Esophagus squamous epithelium (tissue), 5 donors: ENCODE data around the gene DUSP8. TPM values are rescaled to one million over a fixed set of nuclear protein-coding genes. Genes with fewer than 3 reads are reported as not detected.

ENCODE experiments used
- DNase-seq: peaks from one replicate; lab custom pipeline; 2025; lab: John Stamatoyannopoulos, UW
- H3K27ac ChIP-seq, 4 donors: fragments of 200-600 bp; sonication (generic); one replicate each; pipeline ENCODE4 v1.5.1; 2016 to 2019; ENCODE audit warnings: mild to moderate bottlenecking in 1 of 4
- H3K27me3 ChIP-seq, 4 donors: fragments of 200-600 bp; sonication (generic); 1 replicate in 3 of 4; 2 replicates in 1 of 4; pipeline versions ENCODE4 v1.5.1 to v1.6.0; 2017 to 2021; ENCODE audit warnings: antibody characterized with exemption in 1 of 4
- H3K36me3 ChIP-seq, 3 donors: fragments of 200-600 bp; sonication (generic); one replicate each; pipeline ENCODE4 v1.5.1; 2016 to 2019
- H3K4me1 ChIP-seq, 3 donors: fragments of 200-600 bp; sonication (generic); one replicate each; pipeline ENCODE4 v1.5.1; 2017 to 2019
- H3K4me3 ChIP-seq, 4 donors: fragments of 200-600 bp; sonication (generic); 1 replicate in 3 of 4; 2 replicates in 1 of 4; pipeline ENCODE4 v1.5.1; 2016 to 2019; ENCODE audit warnings: mild to moderate bottlenecking in 2 of 4, moderate library complexity in 1 of 4
- H3K9me3 ChIP-seq, 3 donors: fragments of 200-600 bp; sonication (generic); one replicate each; pipeline ENCODE4 v1.5.1; 2016 to 2019
- POLR2A ChIP-seq, 4 donors: fragments of 450-650 bp; IDR thresholded peaks; one replicate each; pipeline ENCODE4 v1.6.1; 2017; ENCODE audit warnings: antibody characterized with exemption in 4 of 4, mild to moderate bottlenecking in 4 of 4, moderate library complexity in 3 of 4
- WGBS, 2 donors: methylation state at CpG; one replicate each; pipeline ENCODE4 v1.1.5; 2018; 5-methylcytosine and 5-hydroxymethylcytosine counted together
- intact Hi-C: fragments of 100-400 bp; cut with DNase I; formaldehyde crosslinking; loops from one replicate; pipeline ENCODE4 v1.15.0; 2022
- total RNA-seq, 4 donors: library from RNA; depleted of rRNA; stranded (reverse); fragments of >200 nt; gene quantifications; one replicate each; pipeline ENCODE4 v1.1.0, GENCODE V29; 2016
- TF ChIP-seq, protein P1 (sequence below), 6 experiments: fragments of 450-650 bp in 4 of 6; fragments of 200-600 bp in 2 of 6; sonication (generic) in 2 of 6; IDR thresholded peaks; one replicate each; pipeline ENCODE4 v1.5.1; 2016 to 2019; ENCODE audit warnings: antibody characterized with exemption in 6 of 6, mild to moderate bottlenecking in 4 of 6, moderate library complexity in 4 of 6
- donor health status: DM: yes; HTN: yes; CAD: no.

DUSP8 gene
- total RNA-seq, 4 donors from 2014 or later: 0.12 to 1.3 (median 0.64) TPM

DNA sequence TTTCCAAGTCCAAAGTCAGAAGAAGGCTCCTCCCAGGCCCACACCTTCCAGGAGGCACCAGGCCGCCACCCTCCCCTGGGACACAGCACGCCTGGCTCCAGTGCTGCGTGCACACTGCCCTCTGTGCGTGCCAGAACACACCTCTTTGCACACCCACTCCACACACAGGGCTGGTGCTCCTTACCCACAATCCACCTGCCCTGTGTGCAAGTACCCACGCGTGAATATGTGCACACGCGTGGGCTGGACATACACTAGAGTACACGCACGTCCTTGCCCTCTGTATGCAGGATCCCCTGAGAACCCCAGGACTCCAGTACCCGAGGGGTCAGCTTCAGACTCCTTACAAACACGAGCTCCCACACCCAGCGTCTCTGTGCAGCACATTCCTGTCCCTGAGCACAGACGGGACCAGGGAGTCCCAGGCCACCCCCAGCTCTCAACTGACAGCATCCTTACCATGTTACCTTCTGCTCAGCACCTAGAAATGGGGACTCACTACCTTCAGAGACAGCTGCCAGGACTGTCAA is 2.8 kb downstream of the DUSP8 start:
- Histone ChIP-seq H3K27me3 (peaks cover 0 to 62% (median 7%) of the 10 kb centered on the region in 4 donors), H3K36me3 (no peaks in the 10 kb centered on the region), H3K9me3 (no peaks in the 10 kb centered on the region), H3K27ac (peak overlapping the region in 1 of 4 donors; percentile 74), H3K4me3 (no peak overlapping the region), H3K4me1 (peaks cover 20 to 54% (median 31%) of the 10 kb centered on the region in 3 donors)
- WGBS, 2 donors: 58 to 60% methylated on average over 3 to 8 of the region's 14 CpGs
- TF ChIP-seq POLR2A (IDR thresholded peaks at IDR 0.05): no peak
- TF ChIP-seq, protein P1, sequence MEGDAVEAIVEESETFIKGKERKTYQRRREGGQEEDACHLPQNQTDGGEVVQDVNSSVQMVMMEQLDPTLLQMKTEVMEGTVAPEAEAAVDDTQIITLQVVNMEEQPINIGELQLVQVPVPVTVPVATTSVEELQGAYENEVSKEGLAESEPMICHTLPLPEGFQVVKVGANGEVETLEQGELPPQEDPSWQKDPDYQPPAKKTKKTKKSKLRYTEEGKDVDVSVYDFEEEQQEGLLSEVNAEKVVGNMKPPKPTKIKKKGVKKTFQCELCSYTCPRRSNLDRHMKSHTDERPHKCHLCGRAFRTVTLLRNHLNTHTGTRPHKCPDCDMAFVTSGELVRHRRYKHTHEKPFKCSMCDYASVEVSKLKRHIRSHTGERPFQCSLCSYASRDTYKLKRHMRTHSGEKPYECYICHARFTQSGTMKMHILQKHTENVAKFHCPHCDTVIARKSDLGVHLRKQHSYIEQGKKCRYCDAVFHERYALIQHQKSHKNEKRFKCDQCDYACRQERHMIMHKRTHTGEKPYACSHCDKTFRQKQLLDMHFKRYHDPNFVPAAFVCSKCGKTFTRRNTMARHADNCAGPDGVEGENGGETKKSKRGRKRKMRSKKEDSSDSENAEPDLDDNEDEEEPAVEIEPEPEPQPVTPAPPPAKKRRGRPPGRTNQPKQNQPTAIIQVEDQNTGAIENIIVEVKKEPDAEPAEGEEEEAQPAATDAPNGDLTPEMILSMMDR (IDR thresholded peaks at IDR 0.05): no peak
- intact Hi-C loops: no loop called here
- no peak for DNase-seq

DNA sequence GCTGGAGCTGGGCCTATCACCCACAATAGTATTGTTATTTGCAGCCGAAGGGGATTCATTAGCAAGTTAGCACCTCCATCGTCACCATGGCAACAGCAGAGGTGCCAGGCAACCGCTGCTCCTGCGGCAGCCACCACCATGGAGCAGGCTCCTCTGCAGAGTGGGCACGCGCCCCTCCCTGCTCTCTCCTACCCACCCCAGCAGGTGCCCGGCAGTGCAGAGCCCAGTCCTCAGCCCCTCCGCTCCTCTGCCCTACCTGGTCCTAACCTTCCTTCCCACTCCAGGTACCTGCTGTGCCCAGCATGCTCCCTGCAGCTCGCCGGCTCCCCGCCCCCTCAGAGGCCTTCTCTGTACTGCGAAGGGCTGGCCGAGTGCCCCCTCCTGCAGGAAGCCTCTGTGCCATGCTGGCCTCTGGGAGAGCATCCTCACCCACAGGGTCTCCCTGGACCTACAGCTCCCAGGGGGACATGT is 3.6 kb downstream of the DUSP8 start:
- intact Hi-C loops: no loop called here
- WGBS, 2 donors: 57% methylated on average over 5 to 8 of the region's 13 CpGs
- no peaks in the 10 kb centered on the region for H3K9me3 ChIP-seq
- peaks cover 0 to 62% (median 4%) of the 10 kb centered on the region in 4 donors for H3K27me3 ChIP-seq
- H3K27ac ChIP-seq: no peak overlapping the region
- H3K36me3 ChIP-seq: no peaks in the 10 kb centered on the region
- TF ChIP-seq POLR2A (IDR thresholded peaks at IDR 0.05): no peak
- TF ChIP-seq, protein P1 (IDR thresholded peaks at IDR 0.05): no peak
- no peak overlapping the region for H3K4me3 ChIP-seq
- DNase-seq: no peak
- H3K4me1 ChIP-seq: peaks cover 12 to 50% (median 27%) of the 10 kb centered on the region in 3 donors

GRCh38 chr11:1567721-1568100 is 4.4 kb downstream of the DUSP8 start:
- no peak overlapping the region for H3K27ac ChIP-seq
- H3K9me3 ChIP-seq: no peaks in the 10 kb centered on the region
- H3K27me3 ChIP-seq: peaks cover 0 to 58% (median 0%) of the 10 kb centered on the region in 4 donors
- intact Hi-C loops: no loop called here
- TF ChIP-seq POLR2A (IDR thresholded peaks at IDR 0.05): no peak
- TF ChIP-seq, protein P1 (IDR thresholded peaks at IDR 0.05): no peak
- no peak for DNase-seq
- H3K4me1 ChIP-seq: peaks cover 4 to 42% (median 21%) of the 10 kb centered on the region in 3 donors
- H3K4me3 ChIP-seq: no peak overlapping the region
- 80 to 90% methylated on average over 2 of the region's 7 CpGs for WGBS, 2 donors
- no peaks in the 10 kb centered on the region for H3K36me3 ChIP-seq

DNA sequence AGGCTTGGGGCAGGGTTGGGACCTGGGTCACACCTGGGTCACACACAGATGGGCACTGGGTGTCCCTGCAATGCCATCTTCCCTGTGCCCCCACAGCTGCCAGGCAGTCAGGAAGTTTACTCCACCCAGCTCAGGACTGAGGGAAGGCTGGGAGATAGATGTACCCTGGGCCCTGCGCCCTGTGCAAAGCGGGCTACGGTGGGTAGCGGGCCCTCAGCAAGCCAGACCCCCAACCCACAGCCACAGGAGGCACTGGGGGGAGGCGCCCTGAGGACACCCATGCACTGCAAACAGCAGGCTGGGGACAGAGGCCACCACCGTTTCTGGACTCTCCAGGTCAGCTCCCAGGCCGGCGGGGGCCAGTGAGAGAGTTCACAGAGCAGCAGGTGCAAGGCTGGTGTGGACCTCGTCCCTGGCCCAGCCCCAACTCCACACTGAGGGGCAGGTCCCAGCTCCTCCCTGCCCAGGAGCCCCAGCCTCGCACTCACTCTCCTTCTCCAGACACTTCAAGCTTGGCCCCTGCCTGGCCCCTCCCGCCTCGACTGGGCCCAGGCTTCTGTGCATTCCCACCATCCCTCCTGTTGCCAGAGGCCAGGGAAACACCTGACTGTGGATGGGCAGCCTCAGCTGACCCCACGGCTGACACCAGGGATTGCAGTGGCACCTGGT is 4.9 kb downstream of the DUSP8 start:
- H3K27ac ChIP-seq: no peak overlapping the region
- no peak for DNase-seq

More for the DNA sequence above, 4.9 kb downstream of the DUSP8 start:
- Histone ChIP-seq H3K4me1 (peaks cover 0 to 37% (median 19%) of the 10 kb centered on the region in 3 donors), H3K4me3 (no peak overlapping the region), H3K9me3 (no peaks in the 10 kb centered on the region), H3K36me3 (no peaks in the 10 kb centered on the region), H3K27me3 (peaks cover 0 to 53% (median 0%) of the 10 kb centered on the region in 4 donors)
- TF ChIP-seq POLR2A (IDR thresholded peaks at IDR 0.05): no peak
- TF ChIP-seq, protein P1 (IDR thresholded peaks at IDR 0.05): no peak
- intact Hi-C loops: no loop called here
- 58% methylated on average over 9 of the region's 13 CpGs; no CpG with 5 or more reads in 1 of the 2 donors for WGBS, 2 donors
